GM23248 (cell line): ENCODE data around the gene ZFAND3.

ENCODE experiments used
- EZH2 ChIP-seq: fragments of 200-600 bp; sonication (generic); IDR thresholded peaks from 2 replicates; pipeline ENCODE4 v1.6.1; 2018; ENCODE audit warnings: antibody characterized with exemption, mild to moderate bottlenecking; ENCODE audit not compliant: insufficient read depth, poor library complexity, severe bottlenecking
- EZH2phosphoT487 ChIP-seq: fragments of 200-600 bp; sonication (generic); IDR thresholded peaks from 2 replicates; pipeline ENCODE4 v1.6.1; 2018; ENCODE audit warnings: antibody characterized with exemption, moderate library complexity, mild to moderate bottlenecking, low read depth; ENCODE audit not compliant: insufficient read depth

GRCh38 chr6:37884548-37884947 is 65.0 kb downstream of the ZFAND3 start:
- no peak for TF ChIP-seq EZH2phosphoT487
- no peak for TF ChIP-seq EZH2
